Psoas muscle (tissue), 8 donors: Measurements from ENCODE around the gene QRICH2. TPM values are rescaled to one million over a fixed set of nuclear protein-coding genes. Genes with fewer than 3 reads are reported as not detected.
A peak's percentile ranks its signal among the peaks of the same experiment; 100 is the strongest.

ENCODE experiments used
- ATAC-seq, 4 donors: fragments of 200-7000 bp; cut with Tn5 transposase; one replicate each; pipeline ENCODE4 v1.9.1; 2020; ENCODE audit warnings: moderate library complexity in 3 of 4, mild to moderate bottlenecking in 2 of 4
- DNase-seq, 2 donors: peaks; one replicate each; pipeline ENCODE4 v3.0.0-alpha.2; 2020
- H3K27ac ChIP-seq: fragments of 200-600 bp; one replicate; pipeline ENCODE4 v1.8.0; 2022
- H3K27me3 ChIP-seq, 3 donors: fragments of 200-600 bp in 1 of 3; one replicate each; pipeline versions ENCODE4 v1.6.1 to v1.8.0; 2013 to 2022; ENCODE audit warnings: low read length in 2 of 3, mild to moderate bottlenecking in 2 of 3, moderate library complexity in 1 of 3; ENCODE audit not compliant: insufficient read depth in 3 of 3
- H3K36me3 ChIP-seq, 2 donors: fragments of 200-600 bp in 1 of 2; one replicate each; pipeline versions ENCODE4 v1.6.1 to v1.8.0; 2013 to 2022; ENCODE audit warnings: low read depth in 1 of 2, mild to moderate bottlenecking in 1 of 2, moderate library complexity in 1 of 2; ENCODE audit not compliant: insufficient read depth in 1 of 2
- H3K4me1 ChIP-seq: fragments of 200-600 bp; one replicate; pipeline ENCODE4 v1.8.0; 2022
- H3K4me3 ChIP-seq: fragments of 200-600 bp; one replicate; pipeline ENCODE4 v1.8.0; 2022; ENCODE audit warnings: mild to moderate bottlenecking
- H3K9me3 ChIP-seq: fragments of 200-600 bp; one replicate; pipeline ENCODE4 v1.8.0; 2022
- WGBS, 3 donors: extraction: QIAGEN DNeasy Blood & Tissue Kit; methylation state at CpG; one replicate each; pipeline versions ENCODE4 v1.1.6 to v1.1.7; 2013; 5-methylcytosine and 5-hydroxymethylcytosine counted together
- intact Hi-C, 2 donors: fragments of 100-400 bp; cut with DNase I; formaldehyde crosslinking; loops; one replicate each; pipeline versions ENCODE4 v1.11.0 to v1.14.2; 2022
- polyA plus RNA-seq, 3 donors: library from polyadenylated mRNA; stranded (reverse); fragments of 200-250 nt; gene quantifications; one replicate each; pipeline ENCODE4 v1.2.3, GENCODE V29; 2013
- total RNA-seq, 4 donors: library from RNA; stranded (reverse); fragmentation: NEBNext Ultra II Directional in 2 of 4; extraction: Animal tissue kit (Norgen Biotek cat#: 25700) in 2 of 4; gene quantifications; one replicate each; pipeline versions ENCODE4 v1.2.1 to v1.2.4, GENCODE V29; 2021 to 2023
- TF ChIP-seq, protein P1 (sequence below): fragments of 200-600 bp; IDR thresholded peaks from one replicate; pipeline ENCODE4 v1.8.0; 2022; ENCODE audit warnings: antibody characterized with exemption
- donor health status: healthy with polysubstance abuse.
- donor health status: DM: no; HTN: no; CAD: no; lungs with moderate emphysema.
- donor health status: Bipolar disorder and iron deficiency.
- donor health status: healthy.
- donor health status: DM: yes; HTN: yes; CAD: no.
- donor health status: DM: no; HTN: no; CAD: no.
- donor health status: DM: no; HTN: no; CAD: no.
- donor health status: DM: yes; HTN: yes; CAD: no.

Gene QRICH2
- total and polyA plus RNA-seq, 7 donors = 0.69 to 1.5 (median 1.1) TPM

DNA sequence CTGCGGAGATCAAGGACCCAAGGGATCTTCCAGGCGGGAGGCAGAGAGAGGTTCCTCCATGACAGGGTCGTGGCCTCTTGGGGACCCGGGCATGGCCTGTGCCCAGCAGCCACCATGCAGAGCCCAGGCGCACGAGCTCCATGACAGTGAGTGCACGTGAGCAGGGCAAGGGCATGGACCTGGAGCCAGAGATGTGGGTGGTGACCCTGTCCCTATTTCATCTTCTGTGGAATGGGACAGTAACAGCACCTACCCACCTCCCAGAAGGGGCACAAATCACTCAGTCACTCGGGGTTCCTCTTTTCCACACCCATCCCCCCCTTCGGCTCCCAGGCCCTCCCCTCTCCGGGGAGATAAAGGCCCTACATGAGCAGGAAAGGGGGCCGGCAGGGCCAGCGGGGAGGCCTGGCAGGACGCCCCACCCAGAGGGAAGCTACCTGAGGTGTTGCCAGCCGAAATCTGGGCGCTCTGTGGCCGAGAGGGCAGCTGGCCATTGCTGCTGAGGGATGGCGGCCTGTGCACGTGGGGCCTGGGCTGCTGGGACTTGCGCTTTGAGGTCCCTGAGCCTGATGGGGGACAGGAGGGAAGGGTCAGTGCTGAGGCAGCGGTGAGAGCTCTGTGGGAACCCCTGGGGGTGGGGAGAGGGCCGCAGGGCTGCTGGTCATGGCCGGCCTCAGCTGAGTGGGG, 32.6 kb downstream of the QRICH2 start:
- H3K9me3 ChIP-seq = no peaks in the 10 kb centered on the region
- TF ChIP-seq, protein P1, sequence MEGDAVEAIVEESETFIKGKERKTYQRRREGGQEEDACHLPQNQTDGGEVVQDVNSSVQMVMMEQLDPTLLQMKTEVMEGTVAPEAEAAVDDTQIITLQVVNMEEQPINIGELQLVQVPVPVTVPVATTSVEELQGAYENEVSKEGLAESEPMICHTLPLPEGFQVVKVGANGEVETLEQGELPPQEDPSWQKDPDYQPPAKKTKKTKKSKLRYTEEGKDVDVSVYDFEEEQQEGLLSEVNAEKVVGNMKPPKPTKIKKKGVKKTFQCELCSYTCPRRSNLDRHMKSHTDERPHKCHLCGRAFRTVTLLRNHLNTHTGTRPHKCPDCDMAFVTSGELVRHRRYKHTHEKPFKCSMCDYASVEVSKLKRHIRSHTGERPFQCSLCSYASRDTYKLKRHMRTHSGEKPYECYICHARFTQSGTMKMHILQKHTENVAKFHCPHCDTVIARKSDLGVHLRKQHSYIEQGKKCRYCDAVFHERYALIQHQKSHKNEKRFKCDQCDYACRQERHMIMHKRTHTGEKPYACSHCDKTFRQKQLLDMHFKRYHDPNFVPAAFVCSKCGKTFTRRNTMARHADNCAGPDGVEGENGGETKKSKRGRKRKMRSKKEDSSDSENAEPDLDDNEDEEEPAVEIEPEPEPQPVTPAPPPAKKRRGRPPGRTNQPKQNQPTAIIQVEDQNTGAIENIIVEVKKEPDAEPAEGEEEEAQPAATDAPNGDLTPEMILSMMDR = no peak
- no peaks in the 10 kb centered on the region for H3K36me3 ChIP-seq
- DNase-seq (no peak), ATAC-seq (no peak)
- peaks cover 34% of the 10 kb centered on the region for H3K4me1 ChIP-seq
- intact Hi-C loops = loop anchor here in 1 of 2 donors (2.0 to 5.0 kb wide), 3 partner anchors 21 to 93 kb away; no protein-coding TSS in a partner anchor
- no peak overlapping the region for H3K27ac ChIP-seq
- WGBS, 3 donors = 78 to 85% (median 78%) methylated on average over 21 to 22 of the region's 22 CpGs
- no peaks in the 10 kb centered on the region for H3K27me3 ChIP-seq
- no peak overlapping the region for H3K4me3 ChIP-seq

DNA sequence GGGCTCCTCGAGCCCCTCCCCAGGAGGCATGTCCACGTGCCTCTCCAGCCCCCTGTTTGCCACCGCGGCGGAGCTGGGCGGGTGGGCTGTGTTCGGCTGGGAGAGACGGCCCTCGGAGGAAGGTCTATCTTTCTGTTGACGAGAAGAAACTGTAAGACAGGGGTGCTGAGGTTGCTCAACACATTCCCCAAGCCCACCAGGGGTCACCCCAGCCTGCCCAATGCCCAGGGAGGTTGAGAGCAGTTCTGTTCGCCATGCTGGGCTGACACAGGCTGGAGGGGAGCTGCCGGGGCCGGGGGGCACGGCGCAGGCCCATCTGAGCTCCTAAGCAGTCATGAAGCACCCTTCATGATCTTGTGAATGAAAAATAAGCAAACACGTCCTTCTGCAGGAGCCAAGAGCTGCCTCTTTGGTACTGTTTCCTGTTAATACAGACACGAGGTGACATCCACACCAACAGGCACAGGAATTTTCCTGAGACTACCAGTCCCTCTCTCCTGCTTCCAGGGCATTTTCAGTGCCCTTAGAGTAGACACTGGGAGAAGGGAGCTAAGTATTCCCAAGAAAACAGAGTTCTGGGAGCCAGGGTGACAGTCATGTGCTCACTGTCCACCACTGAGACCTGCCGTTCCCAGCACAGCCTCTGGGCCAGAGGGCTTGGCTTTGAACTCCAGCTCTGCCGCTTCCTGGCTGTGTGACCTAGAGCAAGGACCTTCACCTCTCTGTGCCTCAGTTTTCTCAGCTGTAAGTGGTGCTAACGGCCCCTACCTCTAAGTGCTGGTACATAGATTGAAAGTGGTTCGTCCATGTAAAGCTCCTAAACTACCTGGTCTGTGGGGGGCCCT, 33.7 kb downstream of the QRICH2 start:
- intact Hi-C loops = loop anchor here in 1 of 2 donors (5.0 kb wide), 1 partner anchor 82 kb away; no protein-coding TSS in a partner anchor
- peaks cover 46% of the 10 kb centered on the region for H3K4me1 ChIP-seq
- H3K9me3 ChIP-seq = no peaks in the 10 kb centered on the region
- peaks cover 5 to 7% of the 10 kb centered on the region in 2 donors for H3K36me3 ChIP-seq
- no peaks in the 10 kb centered on the region for H3K27me3 ChIP-seq
- 71 to 82% (median 72%) methylated on average over 21 of the region's 21 CpGs for WGBS, 3 donors
- peak overlapping the region; percentile 94 for H3K27ac ChIP-seq
- no peak for DNase-seq
- TF ChIP-seq, protein P1 = no peak
- H3K4me3 ChIP-seq = no peak overlapping the region
- ATAC-seq = no peak

DNA sequence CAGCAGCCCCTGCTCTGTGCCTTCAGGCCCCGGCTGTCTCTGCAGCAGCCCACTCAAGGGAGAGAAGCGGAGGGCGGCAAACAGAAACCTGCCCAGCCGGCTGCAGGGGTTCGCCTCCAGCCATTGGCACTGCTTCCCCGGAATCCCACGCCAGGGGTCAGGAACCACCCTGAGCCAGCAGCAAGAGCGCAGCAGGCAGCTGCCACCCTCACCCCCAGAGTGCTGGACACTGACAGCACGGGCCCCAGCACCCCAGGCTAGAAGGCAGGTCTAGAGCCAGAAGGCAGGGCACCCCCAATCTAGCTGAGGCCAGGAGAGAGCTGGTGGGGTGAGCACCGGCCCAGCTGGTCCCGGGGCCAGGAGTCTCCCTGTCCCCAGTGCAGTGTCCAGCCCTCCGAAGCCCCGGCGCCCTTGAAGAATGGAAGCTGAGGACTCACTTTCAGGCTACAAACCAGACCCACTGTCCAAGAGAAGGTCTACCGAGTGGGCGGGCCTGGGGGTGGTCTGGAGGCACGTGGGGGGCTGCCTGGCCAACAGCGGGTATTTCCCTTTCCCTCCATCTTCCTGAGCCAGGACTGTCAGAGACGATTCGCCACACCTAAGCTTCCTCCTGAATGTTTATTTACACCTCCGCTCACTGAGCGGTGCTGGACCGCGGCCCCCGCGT, 34.5 kb downstream of the QRICH2 start:
- peak overlapping the region; percentile 94 for H3K27ac ChIP-seq
- ATAC-seq = peak in 1 of 4 donors; percentile 1
- TF ChIP-seq, protein P1 = no peak
- peaks cover 5 to 7% of the 10 kb centered on the region in 2 donors for H3K36me3 ChIP-seq
- H3K4me3 ChIP-seq = no peak overlapping the region
- intact Hi-C loops = loop anchor here in 1 of 2 donors (5.0 kb wide), 1 partner anchor 81 kb away; no protein-coding TSS in a partner anchor
- WGBS, 3 donors = 69 to 81% (median 70%) methylated on average over 25 to 26 of the region's 26 CpGs
- no peak for DNase-seq
- no peaks in the 10 kb centered on the region for H3K27me3 ChIP-seq
- no peaks in the 10 kb centered on the region for H3K9me3 ChIP-seq
- peaks cover 49% of the 10 kb centered on the region for H3K4me1 ChIP-seq

DNA sequence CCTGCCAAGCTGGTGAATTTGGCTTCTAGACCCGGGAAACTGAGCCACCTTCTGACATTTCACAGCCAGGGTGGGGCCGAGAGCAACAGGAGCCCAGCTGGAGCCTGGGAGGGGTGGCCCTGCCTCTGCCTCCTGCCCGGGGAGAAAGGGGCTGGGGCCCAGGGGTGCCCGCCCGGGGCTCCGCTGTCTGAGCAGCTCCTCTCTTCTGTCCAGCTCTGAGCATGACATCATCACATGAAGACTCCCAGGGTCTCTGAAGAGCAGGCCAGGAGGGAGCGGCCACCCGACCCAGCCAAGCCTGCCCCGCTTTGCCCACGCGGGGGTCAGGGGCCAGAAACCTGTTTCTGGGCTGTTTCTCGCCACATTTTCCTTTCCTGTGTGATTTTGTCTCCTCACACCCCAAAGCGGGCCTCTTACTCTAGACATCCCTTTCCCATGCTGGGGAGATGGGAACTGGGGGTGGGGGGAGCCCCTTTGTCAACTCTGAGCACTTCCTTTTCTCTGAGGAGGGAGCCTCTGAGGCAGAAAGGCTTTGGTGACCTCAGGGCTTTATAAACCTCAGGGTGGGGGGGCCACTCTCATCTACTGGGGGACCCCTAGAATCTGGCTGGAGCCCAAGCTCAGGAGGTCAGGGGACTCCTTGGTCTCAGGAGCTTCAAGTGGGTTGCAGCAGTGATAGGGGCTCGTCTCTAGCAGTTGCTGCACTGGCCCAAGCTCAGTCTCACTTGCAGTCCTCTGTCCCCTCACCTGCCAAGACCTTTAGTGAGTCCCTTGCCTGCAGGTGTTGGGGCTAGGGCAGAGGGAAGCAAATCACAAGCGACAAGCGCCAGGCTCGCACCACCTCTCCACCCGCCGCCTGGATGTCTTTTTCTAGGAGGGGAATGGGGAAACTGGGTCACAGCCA, 35.3 kb downstream of the QRICH2 start:
- Histone ChIP-seq H3K27ac (peak overlapping the region; percentile 94), H3K36me3 (peaks cover 5 to 9% of the 10 kb centered on the region in 2 donors), H3K4me3 (peak overlapping the region; percentile 47), H3K4me1 (peaks cover 57% of the 10 kb centered on the region), H3K9me3 (no peaks in the 10 kb centered on the region), H3K27me3 (no peaks in the 10 kb centered on the region)
- intact Hi-C loops = loop anchor here in 1 of 2 donors (5.0 kb wide), 1 partner anchor 80 kb away; no protein-coding TSS in a partner anchor
- WGBS, 3 donors = 54 to 69% (median 57%) methylated on average over 18 to 19 of the region's 19 CpGs
- TF ChIP-seq, protein P1 = no peak
- DNase-seq (no peak), ATAC-seq (peak; percentile 2 to 16 (median 8))
